ENCODE measurements around the gene TMEM250. TPM values are rescaled to one million over a fixed set of nuclear protein-coding genes. Genes with fewer than 3 reads are reported as not detected.

The TMEM250 gene
- total and polyA plus RNA-seq, 4 donors: 6.7 to 19.5 (median 17.2) TPM

GRCh38 chr9:136146126-136147037 lies 27.7 kb upstream of the TMEM250 start:
- DNase-seq (ENCODE audit: low spot score): no peak
- H3K27me3 ChIP-seq (ENCODE audit: control insufficient read depth in 4 of 4, insufficient read depth in 4 of 4, low read length in 3 of 4): no peaks in the 10 kb centered on the region
- H3K36me3 ChIP-seq (ENCODE audit: control insufficient read depth in 4 of 4, insufficient read depth in 3 of 4, low read depth in 1 of 4, low read length in 3 of 4): no peaks in the 10 kb centered on the region

More at GRCh38 chr9:136146126-136147037, 27.7 kb upstream of the TMEM250 start:
- no peak for TF ChIP-seq HNF4A (conservative IDR thresholded peaks at IDR 0.05)
- TF ChIP-seq JUND (IDR thresholded peaks at IDR 0.05): no peak
- no peak for TF ChIP-seq ZBTB33 (IDR thresholded peaks at IDR 0.05)
- no peak for TF ChIP-seq REST (IDR thresholded peaks at IDR 0.05)
- no peak for TF ChIP-seq MAX (IDR thresholded peaks at IDR 0.05)
- no peak for TF ChIP-seq GABPA (IDR thresholded peaks at IDR 0.05 in 1 of 2, conservative IDR thresholded peaks at IDR 0.05 in 1 of 2)
- TF ChIP-seq SP1 (IDR thresholded peaks at IDR 0.05): no peak
- no peak for TF ChIP-seq EGR1 (IDR thresholded peaks at IDR 0.05; ENCODE audit: low read depth in 2 of 2)
- TF ChIP-seq TAF1 (conservative IDR thresholded peaks at IDR 0.05): no peak
- no peak for TF ChIP-seq CTCF (IDR thresholded peaks at IDR 0.05; ENCODE audit: low read depth, low read length, missing input control)
- no peak for TF ChIP-seq RXRA (IDR thresholded peaks at IDR 0.05)
- no peak for TF ChIP-seq RAD21 (IDR thresholded peaks at IDR 0.05)
- TF ChIP-seq FOXA1 (IDR thresholded peaks at IDR 0.05): no peak
- Histone ChIP-seq H3K27ac (ENCODE audit: low read depth in 1 of 2, low read length in 2 of 2) (no peak overlapping the region), H3K9me3 (ENCODE audit: control insufficient read depth in 4 of 4, low read length in 3 of 4) (no peaks in the 10 kb centered on the region), H3K4me1 (ENCODE audit: control insufficient read depth in 4 of 4, insufficient read depth in 4 of 4, low read length in 3 of 4) (no peaks in the 10 kb centered on the region), H3K9ac (ENCODE audit: low read depth in 1 of 2, low read length in 2 of 2) (no peak overlapping the region), H3K4me3 (ENCODE audit: low read depth in 1 of 3, low read length in 3 of 3) (no peak overlapping the region)
- WGBS: 75% methylated on average over 33 of the region's 33 CpGs

Measured in liver (tissue), 9 donors.